ENCODE results near the gene ACTN1. TPM values are rescaled to one million over a fixed set of nuclear protein-coding genes. Genes with fewer than 3 reads are reported as not detected.

Gene ACTN1
- total and polyA plus RNA-seq, 10 of the 15 experiments (the other 5 are each of a cell fraction or from before 2014, with no cell fraction given) = 0.14 to 39.4 (median 2.6) TPM

- ChIA-PET SMC1A (ENCODE audit: uncharacterized antibody, unreplicated experiment) (no interaction called here), CTCF (interaction anchor here (0.8 to 1.4 kb wide), 2 partner anchors 92 to 154 kb away, joined by 3 to 4 read pairs; no protein-coding TSS in a partner anchor), POLR2A (no interaction called here), RAD21 (ENCODE audit: unreplicated experiment) (no interaction called here)
- H3K27ac ChIP-seq (ENCODE audit: control insufficient read depth, insufficient read depth) = no peak overlapping the region
- ATAC-seq (no peak), FAIRE-seq (no peak), DNase-seq (ENCODE audit: low read depth, low spot score) (no peak)
- no peaks in the 10 kb centered on the region for H3K9me3 ChIP-seq (replicated peaks; ENCODE audit: control insufficient read depth, insufficient read depth, low read length)
- no peaks in the 10 kb centered on the region for H3K4me1 ChIP-seq (ENCODE audit: control insufficient read depth, insufficient read depth, low read length)
- no peak overlapping the region for H3K9ac ChIP-seq (ENCODE audit: control insufficient read depth, insufficient read depth, low read length)
- 50% methylated on average over 8 of the region's 8 CpGs for WGBS (ENCODE audit: insufficient coverage, insufficient replicate concordance, low lambda C conversion rate, missing lambda C conversion rate)
- no peak overlapping the region for H3K4me3 ChIP-seq
- no peak overlapping the region for H3K4me2 ChIP-seq (ENCODE audit: control insufficient read depth, insufficient read depth)
- no peaks in the 10 kb centered on the region; the same call in 1 of the 2 replicates for H4K20me1 ChIP-seq (ENCODE audit: control insufficient read depth, insufficient read depth)
- H3K79me2 ChIP-seq (ENCODE audit: control insufficient read depth, insufficient read depth, low read length) = no peaks in the 10 kb centered on the region
- H3K36me3 ChIP-seq (ENCODE audit: control insufficient read depth in 2 of 2, insufficient read depth in 2 of 2, low read length in 1 of 2) = no peaks in the 10 kb centered on the region
- BruUV-seq (replicated peaks) = no TSS peak
- no peaks in the 10 kb centered on the region for H3K27me3 ChIP-seq (replicated peaks in 1 of 2; ENCODE audit: control insufficient read depth in 2 of 2, insufficient read depth in 2 of 2, low read length in 1 of 2)
- intact Hi-C loops (cut with micrococcal nuclease; ENCODE audit: unreplicated experiment) (no loop called here), in situ Hi-C loops (cut with MboI) (no loop called here)
- no peak overlapping the region for H2AFZ ChIP-seq (ENCODE audit: control insufficient read depth, low read depth, low read length)
- TF ChIP-seq ZNF217 (IDR thresholded peaks at IDR 0.05) (no peak), NR2F1 (conservative IDR thresholded peaks at IDR 0.05) (no peak), HDGF (IDR thresholded peaks at IDR 0.05) (no peak), ASH2L (IDR thresholded peaks at IDR 0.05; ENCODE audit: borderline replicate concordance, low read depth) (no peak), EZH2 (IDR thresholded peaks at IDR 0.05; ENCODE audit: borderline replicate concordance, control insufficient read depth, low read depth, low read length) (no peak), RCOR1 (conservative IDR thresholded peaks at IDR 0.05; ENCODE audit: low read depth, low read length) (no peak), POLR2AphosphoS2 (IDR thresholded peaks at IDR 0.05; ENCODE audit: low read depth, low read length) (no peak), SREBF1 (IDR thresholded peaks at IDR 0.05; ENCODE audit: low read length) (no peak), BHLHE40 (IDR thresholded peaks at IDR 0.05; ENCODE audit: borderline replicate concordance in 1 of 2, low read depth in 2 of 2, low read length in 1 of 2) (no peak), SMAD1 (IDR thresholded peaks at IDR 0.05; ENCODE audit: low read depth, partially characterized antibody) (no peak), POLR2A (IDR thresholded peaks at IDR 0.05; ENCODE audit: low read depth, low read length) (no peak), IKZF1 (conservative IDR thresholded peaks at IDR 0.05) (no peak), CBX5 (IDR thresholded peaks at IDR 0.05; ENCODE audit: low read depth) (no peak), SUZ12 (IDR thresholded peaks at IDR 0.05; ENCODE audit: unreplicated experiment) (no peak), EED (IDR thresholded peaks at IDR 0.05; ENCODE audit: low read depth) (no peak), NBN (IDR thresholded peaks at IDR 0.05) (no peak), KLF5 (IDR thresholded peaks at IDR 0.05; ENCODE audit: partially characterized antibody) (no peak), TARDBP (IDR thresholded peaks at IDR 0.05; ENCODE audit: borderline replicate concordance) (no peak), CBFB (IDR thresholded peaks at IDR 0.05; ENCODE audit: low read depth) (no peak)
- TF ChIP-seq, protein P1, sequence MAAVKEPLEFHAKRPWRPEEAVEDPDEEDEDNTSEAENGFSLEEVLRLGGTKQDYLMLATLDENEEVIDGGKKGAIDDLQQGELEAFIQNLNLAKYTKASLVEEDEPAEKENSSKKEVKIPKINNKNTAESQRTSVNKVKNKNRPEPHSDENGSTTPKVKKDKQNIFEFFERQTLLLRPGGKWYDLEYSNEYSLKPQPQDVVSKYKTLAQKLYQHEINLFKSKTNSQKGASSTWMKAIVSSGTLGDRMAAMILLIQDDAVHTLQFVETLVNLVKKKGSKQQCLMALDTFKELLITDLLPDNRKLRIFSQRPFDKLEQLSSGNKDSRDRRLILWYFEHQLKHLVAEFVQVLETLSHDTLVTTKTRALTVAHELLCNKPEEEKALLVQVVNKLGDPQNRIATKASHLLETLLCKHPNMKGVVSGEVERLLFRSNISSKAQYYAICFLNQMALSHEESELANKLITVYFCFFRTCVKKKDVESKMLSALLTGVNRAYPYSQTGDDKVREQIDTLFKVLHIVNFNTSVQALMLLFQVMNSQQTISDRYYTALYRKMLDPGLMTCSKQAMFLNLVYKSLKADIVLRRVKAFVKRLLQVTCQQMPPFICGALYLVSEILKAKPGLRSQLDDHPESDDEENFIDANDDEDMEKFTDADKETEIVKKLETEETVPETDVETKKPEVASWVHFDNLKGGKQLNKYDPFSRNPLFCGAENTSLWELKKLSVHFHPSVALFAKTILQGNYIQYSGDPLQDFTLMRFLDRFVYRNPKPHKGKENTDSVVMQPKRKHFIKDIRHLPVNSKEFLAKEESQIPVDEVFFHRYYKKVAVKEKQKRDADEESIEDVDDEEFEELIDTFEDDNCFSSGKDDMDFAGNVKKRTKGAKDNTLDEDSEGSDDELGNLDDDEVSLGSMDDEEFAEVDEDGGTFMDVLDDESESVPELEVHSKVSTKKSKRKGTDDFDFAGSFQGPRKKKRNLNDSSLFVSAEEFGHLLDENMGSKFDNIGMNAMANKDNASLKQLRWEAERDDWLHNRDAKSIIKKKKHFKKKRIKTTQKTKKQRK (IDR thresholded peaks at IDR 0.05; ENCODE audit: low read depth, low read length) = no peak
Measured at GRCh38 chr14:68936476-68936875, 42.6 kb downstream of the ACTN1 start.

Data from GM12878 (cell line).